Natural killer cell (primary cell): ENCODE data around the gene LIMS2. TPM values are rescaled to one million over a fixed set of nuclear protein-coding genes. Genes with fewer than 3 reads are reported as not detected.

Source experiments
- ATAC-seq, 3 donors: fragments of 150-1000 bp in 2 of 3; fragments of 200-7000 bp in 1 of 3; cut with Tn5 transposase; 1 replicate in 1 of 3; 2 replicates in 2 of 3; pipeline ENCODE4 v1.10.0; 2021; ENCODE audit warnings: mild to moderate bottlenecking in 2 of 3, moderate library complexity in 2 of 3
- DNase-seq, 2 donors: peaks; one replicate each; pipeline versions ENCODE4 v3.0.0 to v3.0.0-alpha.2; 2013 to 2021; ENCODE audit warnings: mixed read lengths in 1 of 2
- H3K27ac ChIP-seq: one replicate; pipeline ENCODE4 v1.5.1; 2013; ENCODE audit warnings: mild to moderate bottlenecking, low read length
- H3K27me3 ChIP-seq: one replicate; pipeline ENCODE4 v1.6.1; 2013; ENCODE audit warnings: low read length; ENCODE audit not compliant: control insufficient read depth, insufficient read depth
- H3K36me3 ChIP-seq: one replicate; pipeline ENCODE4 v1.6.1; 2013; ENCODE audit warnings: low read length; ENCODE audit not compliant: control insufficient read depth, insufficient read depth
- H3K4me1 ChIP-seq: one replicate; pipeline ENCODE4 v1.6.1; 2013; ENCODE audit warnings: low read length; ENCODE audit not compliant: control insufficient read depth, insufficient read depth
- H3K4me3 ChIP-seq: one replicate; pipeline ENCODE4 v1.5.1; 2013; ENCODE audit warnings: low read length
- H3K9me3 ChIP-seq: one replicate; pipeline ENCODE4 v1.6.1; 2013; ENCODE audit warnings: low read length; ENCODE audit not compliant: control insufficient read depth, insufficient read depth
- H3K27ac Mint-ChIP-seq, 2 donors: one replicate each; pipeline ENCODE4 v1.8.0; 2022; ENCODE audit warnings: mild to moderate bottlenecking in 2 of 2, mixed read lengths in 2 of 2, moderate library complexity in 1 of 2
- H3K27me3 Mint-ChIP-seq, 2 donors: one replicate each; pipeline ENCODE4 v1.8.0; 2022; ENCODE audit warnings: low read depth in 2 of 2, mixed read lengths in 2 of 2
- H3K36me3 Mint-ChIP-seq: one replicate; pipeline ENCODE4 v1.8.0; 2022; ENCODE audit warnings: mixed read lengths
- H3K4me1 Mint-ChIP-seq, 2 donors: one replicate each; pipeline ENCODE4 v1.8.0; 2022; ENCODE audit warnings: mixed read lengths in 2 of 2
- H3K4me3 Mint-ChIP-seq: one replicate; pipeline ENCODE4 v1.8.0; 2022; ENCODE audit warnings: mild to moderate bottlenecking, moderate library complexity, mixed read lengths
- H3K9me3 Mint-ChIP-seq, 2 donors: one replicate each; pipeline ENCODE4 v1.8.0; 2022; ENCODE audit warnings: mixed read lengths in 2 of 2
- WGBS: methylation state at CpG from one replicate; pipeline ENCODE4 v1.1.7; 2013; ENCODE audit warnings: missing lambda C conversion rate; ENCODE audit not compliant: insufficient coverage; 5-methylcytosine and 5-hydroxymethylcytosine counted together
- intact Hi-C: fragments of 100-400 bp; cut with micrococcal nuclease; formaldehyde crosslinking; loops from one replicate; pipeline ENCODE4 v1.14.2; 2022
- total RNA-seq, 4 donors: library from RNA; stranded (reverse); fragments of 120-200 nt in 1 of 4; gene quantifications; one replicate each; pipeline versions ENCODE4 v1.2.3 to v1.2.4, GENCODE V29; 2013 to 2022
- TF ChIP-seq, protein P1 (sequence below): fragments of 200-600 bp; IDR thresholded peaks from one replicate; pipeline ENCODE4 v1.8.0; 2022; ENCODE audit warnings: antibody characterized with exemption

LIMS2 gene
- total RNA-seq, 3 donors from 2014 or later (not counting 1 experiment from before 2014, with no cell fraction given), result 0.15 to 0.16 TPM; not detected in 1

DNA sequence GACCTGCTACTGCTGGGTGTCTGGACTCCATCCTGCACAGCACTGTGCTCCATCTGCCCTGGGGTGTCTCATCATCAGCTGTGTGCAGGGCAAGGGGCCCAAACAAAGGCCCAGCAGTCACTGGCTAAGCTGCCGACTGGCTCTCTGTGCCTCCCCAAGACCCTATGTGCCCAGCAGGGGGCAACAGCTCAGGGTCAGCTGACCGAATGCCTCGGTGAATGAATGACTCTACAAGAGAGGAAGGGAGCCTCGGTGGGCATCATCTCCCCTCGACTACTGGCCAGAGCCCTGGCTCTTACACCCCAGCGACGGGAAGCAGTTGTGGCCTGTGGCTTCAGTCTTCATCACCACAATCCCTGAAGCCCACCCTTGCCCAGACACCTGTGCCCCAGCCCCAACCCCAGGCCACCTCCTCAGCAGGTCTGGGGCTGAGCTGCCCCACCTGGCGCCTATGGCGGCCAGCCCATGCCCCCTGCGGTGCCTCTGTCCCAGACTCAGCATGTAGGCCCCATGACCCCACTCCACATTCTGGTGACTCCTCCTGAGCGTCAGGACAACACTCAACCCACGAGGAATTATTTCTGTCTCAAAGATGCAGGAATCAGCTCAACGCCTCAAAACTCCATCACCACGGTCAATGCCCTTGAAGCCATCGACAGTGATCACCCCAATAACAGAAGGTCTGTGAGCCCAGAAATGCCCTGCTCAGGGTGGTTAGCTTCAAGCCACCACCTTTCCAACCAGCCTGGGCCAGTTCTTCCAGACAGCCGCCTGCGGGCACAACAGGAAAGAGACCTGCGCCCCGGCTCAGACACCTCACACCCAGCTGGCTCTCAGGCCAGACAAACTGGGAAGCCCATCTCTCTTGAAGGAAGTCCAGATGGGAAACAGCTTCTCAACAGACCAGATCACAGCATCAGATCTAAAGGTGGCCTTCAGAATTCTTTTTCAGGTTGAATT is 31.0 kb downstream of the LIMS2 start:
- Mint-ChIP-seq H3K9me3 (no peaks in the 10 kb centered on the region), H3K27ac (no peak overlapping the region), H3K27me3 (no peaks in the 10 kb centered on the region), H3K4me3 (no peak overlapping the region), H3K4me1 (peaks cover 0 to 15% of the 10 kb centered on the region in 2 donors), H3K36me3 (no peaks in the 10 kb centered on the region)
- H3K27me3 ChIP-seq, result no peaks in the 10 kb centered on the region
- intact Hi-C loops, result no loop called here
- H3K36me3 ChIP-seq, result no peaks in the 10 kb centered on the region
- 79% methylated on average over 19 of the region's 19 CpGs for whole genome bisulfite sequencing
- H3K9me3 ChIP-seq, result no peaks in the 10 kb centered on the region
- no peak overlapping the region for H3K4me3 ChIP-seq
- DNase-seq (no peak), ATAC-seq (no peak)
- no peak overlapping the region for H3K27ac ChIP-seq
- peaks cover 36% of the 10 kb centered on the region for H3K4me1 ChIP-seq
- TF ChIP-seq, protein P1, sequence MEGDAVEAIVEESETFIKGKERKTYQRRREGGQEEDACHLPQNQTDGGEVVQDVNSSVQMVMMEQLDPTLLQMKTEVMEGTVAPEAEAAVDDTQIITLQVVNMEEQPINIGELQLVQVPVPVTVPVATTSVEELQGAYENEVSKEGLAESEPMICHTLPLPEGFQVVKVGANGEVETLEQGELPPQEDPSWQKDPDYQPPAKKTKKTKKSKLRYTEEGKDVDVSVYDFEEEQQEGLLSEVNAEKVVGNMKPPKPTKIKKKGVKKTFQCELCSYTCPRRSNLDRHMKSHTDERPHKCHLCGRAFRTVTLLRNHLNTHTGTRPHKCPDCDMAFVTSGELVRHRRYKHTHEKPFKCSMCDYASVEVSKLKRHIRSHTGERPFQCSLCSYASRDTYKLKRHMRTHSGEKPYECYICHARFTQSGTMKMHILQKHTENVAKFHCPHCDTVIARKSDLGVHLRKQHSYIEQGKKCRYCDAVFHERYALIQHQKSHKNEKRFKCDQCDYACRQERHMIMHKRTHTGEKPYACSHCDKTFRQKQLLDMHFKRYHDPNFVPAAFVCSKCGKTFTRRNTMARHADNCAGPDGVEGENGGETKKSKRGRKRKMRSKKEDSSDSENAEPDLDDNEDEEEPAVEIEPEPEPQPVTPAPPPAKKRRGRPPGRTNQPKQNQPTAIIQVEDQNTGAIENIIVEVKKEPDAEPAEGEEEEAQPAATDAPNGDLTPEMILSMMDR, result no peak

GRCh38 chr2:127643439-127644065 is 31.8 kb downstream of the LIMS2 start:
- WGBS, result 94% methylated on average over 15 of the region's 15 CpGs
- no peak overlapping the region for H3K4me3 Mint-ChIP-seq
- H3K9me3 ChIP-seq, result no peaks in the 10 kb centered on the region
- H3K36me3 ChIP-seq, result no peaks in the 10 kb centered on the region
- no peak overlapping the region for H3K4me3 ChIP-seq
- intact Hi-C loops, result no loop called here
- H3K27ac ChIP-seq, result no peak overlapping the region
- H3K4me1 Mint-ChIP-seq, result peaks cover 0 to 11% of the 10 kb centered on the region in 2 donors
- H3K9me3 Mint-ChIP-seq, result no peaks in the 10 kb centered on the region
- no peak overlapping the region for H3K27ac Mint-ChIP-seq
- no peaks in the 10 kb centered on the region for H3K27me3 ChIP-seq
- no peaks in the 10 kb centered on the region for H3K27me3 Mint-ChIP-seq
- TF ChIP-seq, protein P1, result no peak
- DNase-seq, result no peak
- no peaks in the 10 kb centered on the region for H3K36me3 Mint-ChIP-seq
- peaks cover 40% of the 10 kb centered on the region for H3K4me1 ChIP-seq
- ATAC-seq, result no peak

GRCh38 chr2:127642706-127643438 is 32.5 kb downstream of the LIMS2 start:
- no peaks in the 10 kb centered on the region for H3K9me3 ChIP-seq
- ATAC-seq (no peak), DNase-seq (no peak)
- H3K9me3 Mint-ChIP-seq, result no peaks in the 10 kb centered on the region
- intact Hi-C loops, result no loop called here
- no peak overlapping the region for H3K27ac ChIP-seq
- peaks cover 46% of the 10 kb centered on the region for H3K4me1 ChIP-seq
- no peaks in the 10 kb centered on the region for H3K27me3 Mint-ChIP-seq
- H3K27ac Mint-ChIP-seq, result no peak overlapping the region
- H3K36me3 ChIP-seq, result no peaks in the 10 kb centered on the region
- H3K4me1 Mint-ChIP-seq, result peaks cover 0 to 9% of the 10 kb centered on the region in 2 donors
- H3K4me3 Mint-ChIP-seq, result no peak overlapping the region
- 85% methylated on average over 17 of the region's 17 CpGs for WGBS
- H3K4me3 ChIP-seq, result no peak overlapping the region
- TF ChIP-seq, protein P1, result no peak
- no peaks in the 10 kb centered on the region for H3K27me3 ChIP-seq
- H3K36me3 Mint-ChIP-seq, result no peaks in the 10 kb centered on the region
